Neural cell (in vitro differentiated cells): ENCODE measurements around the gene MTCL1.

ENCODE experiments used
- CTCF ChIP-seq: fragments of 450-650 bp; IDR thresholded peaks from 2 replicates; pipeline ENCODE4 v1.5.1; 2014; ENCODE audit warnings: antibody characterized with exemption, mild to moderate bottlenecking, moderate library complexity; ENCODE audit not compliant: poor library complexity, severe bottlenecking
- EP300 ChIP-seq: fragments of 450-650 bp; conservative IDR thresholded peaks from 2 replicates; pipeline ENCODE4 v1.6.1; 2014; ENCODE audit warnings: antibody characterized with exemption, mild to moderate bottlenecking, moderate library complexity; ENCODE audit not compliant: poor library complexity, severe bottlenecking
- POLR2AphosphoS5 ChIP-seq: IDR thresholded peaks from 2 replicates; pipeline ENCODE4 v1.6.1; 2012
- RAD21 ChIP-seq: fragments of 450-650 bp; conservative IDR thresholded peaks from 2 replicates; pipeline ENCODE4 v1.6.1; 2014; ENCODE audit warnings: antibody characterized with exemption, mild to moderate bottlenecking, moderate library complexity

GRCh38 chr18:8747440-8747937 lies 42.1 kb downstream of the MTCL1 start:
- TF ChIP-seq RAD21 (no peak), POLR2AphosphoS5 (no peak), CTCF (no peak), EP300 (no peak)
